Mesenchymal stem cell (in vitro differentiated cells and primary cell): ENCODE results near the gene SEMA3D.
A peak's percentile ranks its signal among the peaks of the same experiment; 100 is the strongest.

Experiments
- DNase-seq: peaks from one replicate; pipeline ENCODE4 v3.0.0-alpha.2; 2013
- H2AFZ ChIP-seq: one replicate; pipeline ENCODE4 v1.6.1; 2013; ENCODE audit warnings: low read depth, mild to moderate bottlenecking, control low read depth, inconsistent platforms, low read length, moderate library complexity
- H2AK5ac ChIP-seq: 2 replicates; pipeline ENCODE4 v1.6.1; 2013; ENCODE audit warnings: low read length, moderate library complexity, mild to moderate bottlenecking, inconsistent platforms; ENCODE audit not compliant: severe bottlenecking
- H2BK120ac ChIP-seq: one replicate; pipeline ENCODE4 v1.6.1; 2013; ENCODE audit warnings: low read depth, mild to moderate bottlenecking, inconsistent platforms, low read length, moderate library complexity
- H2BK12ac ChIP-seq, 2 experiments: one replicate each; pipeline ENCODE4 v1.6.1; 2013; ENCODE audit warnings: inconsistent platforms in 2 of 2, low read length in 2 of 2, mild to moderate bottlenecking in 2 of 2, moderate library complexity in 2 of 2, control low read depth in 1 of 2
- H2BK15ac ChIP-seq: one replicate; pipeline ENCODE4 v1.6.1; 2013; ENCODE audit warnings: mild to moderate bottlenecking, low read depth, inconsistent platforms; ENCODE audit not compliant: poor library complexity, severe bottlenecking
- H2BK5ac ChIP-seq: 2 replicates; pipeline ENCODE4 v1.6.1; 2013; ENCODE audit warnings: low read depth, mild to moderate bottlenecking, low read length, control low read depth, inconsistent platforms; ENCODE audit not compliant: poor library complexity, severe bottlenecking
- H3K14ac ChIP-seq, 2 experiments: one replicate each; pipeline ENCODE4 v1.6.1; 2013; ENCODE audit warnings: inconsistent platforms in 2 of 2, low read length in 2 of 2, control low read depth in 1 of 2, mild to moderate bottlenecking in 1 of 2, moderate library complexity in 1 of 2
- H3K18ac ChIP-seq, 2 experiments: one replicate each; pipeline ENCODE4 v1.6.1; 2013; ENCODE audit warnings: inconsistent platforms in 2 of 2, low read length in 2 of 2, control low read depth in 1 of 2, low read depth in 1 of 2, mild to moderate bottlenecking in 1 of 2
- H3K23ac ChIP-seq, 2 experiments: one replicate each; pipeline ENCODE4 v1.6.1; 2013; ENCODE audit warnings: inconsistent platforms in 2 of 2, low read length in 2 of 2, mild to moderate bottlenecking in 2 of 2, moderate library complexity in 2 of 2, control low read depth in 1 of 2
- H3K27ac ChIP-seq: 2 replicates; pipeline ENCODE4 v1.5.1; 2013; ENCODE audit warnings: mild to moderate bottlenecking, moderate library complexity, low read length, control low read depth, inconsistent platforms; ENCODE audit not compliant: poor library complexity, severe bottlenecking
- H3K27me3 ChIP-seq, 2 experiments: 2 replicates each; pipeline versions ENCODE4 v1.6.1 to v1.7.0; 2013; ENCODE audit warnings: low read length in 2 of 2, mild to moderate bottlenecking in 2 of 2, moderate library complexity in 2 of 2, control low read depth in 1 of 2, inconsistent platforms in 1 of 2; ENCODE audit not compliant: control insufficient read depth in 1 of 2, insufficient read depth in 1 of 2
- H3K36me3 ChIP-seq, 2 experiments: 2 replicates each; pipeline versions ENCODE4 v1.6.1 to v1.7.0; 2013; ENCODE audit warnings: low read length in 2 of 2, control low read depth in 1 of 2, inconsistent platforms in 1 of 2, low read depth in 1 of 2, mild to moderate bottlenecking in 1 of 2; ENCODE audit not compliant: insufficient read depth in 2 of 2, control insufficient read depth in 1 of 2
- H3K4ac ChIP-seq, 2 experiments: one replicate each; pipeline ENCODE4 v1.6.1; 2013; ENCODE audit warnings: inconsistent platforms in 2 of 2, low read length in 2 of 2, mild to moderate bottlenecking in 2 of 2, moderate library complexity in 2 of 2, control low read depth in 1 of 2, low read depth in 1 of 2
- H3K4me1 ChIP-seq: 2 replicates; pipeline ENCODE4 v1.6.1; 2013; ENCODE audit warnings: low read depth, low read length, control low read depth; ENCODE audit not compliant: control insufficient read depth, insufficient read depth
- H3K4me2 ChIP-seq: 2 replicates; pipeline ENCODE4 v1.6.1; 2013; ENCODE audit warnings: low read length, mild to moderate bottlenecking, inconsistent platforms; ENCODE audit not compliant: poor library complexity, severe bottlenecking
- H3K4me3 ChIP-seq, 2 experiments: 2 replicates each; pipeline versions ENCODE4 v1.5.1 to v1.7.0; 2013; ENCODE audit warnings: low read length in 2 of 2, mild to moderate bottlenecking in 2 of 2, control low read depth in 1 of 2, low read depth in 1 of 2; ENCODE audit not compliant: insufficient read depth in 1 of 2
- H3K79me1 ChIP-seq: replicated peaks from 2 replicates; pipeline ENCODE4 v1.6.1; 2013; ENCODE audit warnings: mild to moderate bottlenecking, control low read depth, low read length, inconsistent platforms; ENCODE audit not compliant: poor library complexity, severe bottlenecking
- H3K9ac ChIP-seq: 2 replicates; pipeline ENCODE4 v1.7.0; 2013; ENCODE audit warnings: mild to moderate bottlenecking, low read length, moderate library complexity
- H3K9me3 ChIP-seq: 2 replicates; pipeline ENCODE4 v1.7.0; 2013; ENCODE audit warnings: mild to moderate bottlenecking, low read length; ENCODE audit not compliant: control insufficient read depth
- H4K8ac ChIP-seq: one replicate; pipeline ENCODE4 v1.6.1; 2013; ENCODE audit warnings: inconsistent platforms, mild to moderate bottlenecking, low read length, moderate library complexity
- H4K91ac ChIP-seq: one replicate; pipeline ENCODE4 v1.6.1; 2013; ENCODE audit warnings: mild to moderate bottlenecking, low read length, inconsistent platforms
- WGBS: methylation state at CpG from one replicate; pipeline ENCODE4 v1.1.7; 2013; ENCODE audit warnings: mixed read lengths; 5-methylcytosine and 5-hydroxymethylcytosine counted together

The SEMA3D gene

DNA sequence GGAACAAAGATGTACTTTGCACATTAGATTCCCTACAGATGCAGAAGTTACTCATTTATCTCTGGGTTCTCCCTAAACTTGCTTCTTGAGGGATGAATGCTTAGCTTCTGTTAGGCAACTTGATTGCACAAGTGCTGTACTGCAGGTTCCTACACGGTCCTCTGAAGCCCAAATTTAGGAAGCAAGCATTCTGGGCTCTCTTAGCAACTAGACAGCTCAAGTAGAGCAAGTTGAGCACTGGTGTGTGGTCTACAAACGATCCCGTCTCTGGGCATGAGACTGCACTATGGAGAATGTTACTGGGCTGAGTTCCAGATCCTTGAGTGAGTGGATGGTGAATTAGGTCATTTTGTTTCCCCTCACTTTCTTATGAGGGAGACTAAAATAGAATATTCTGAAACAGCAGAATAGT, 14.3 kb downstream of the SEMA3D start:
- H3K9ac ChIP-seq, result peak overlapping the region; percentile 22
- no peak overlapping the region for H4K8ac ChIP-seq
- no peaks in the 10 kb centered on the region for H3K9me3 ChIP-seq
- H2AK5ac ChIP-seq, result no peak overlapping the region
- no peak overlapping the region for H3K18ac ChIP-seq
- H4K91ac ChIP-seq, result no peak overlapping the region
- peak overlapping the region; percentile 4 for H3K27ac ChIP-seq
- no peaks in the 10 kb centered on the region for H3K27me3 ChIP-seq
- H3K4ac ChIP-seq, result no peak overlapping the region
- no peak overlapping the region for H2AFZ ChIP-seq
- WGBS, result 59% methylated on average over 3 of the region's 3 CpGs
- no peak overlapping the region for H2BK5ac ChIP-seq
- no peaks in the 10 kb centered on the region for H3K36me3 ChIP-seq
- peak; percentile 61 for DNase-seq
- no peak overlapping the region for H3K4me3 ChIP-seq
- no peak overlapping the region for H2BK12ac ChIP-seq
- H3K79me1 ChIP-seq, result no peaks in the 10 kb centered on the region
- H2BK120ac ChIP-seq, result no peak overlapping the region
- H3K14ac ChIP-seq, result no peak overlapping the region
- no peak overlapping the region for H3K23ac ChIP-seq
- H3K4me1 ChIP-seq, result no peaks in the 10 kb centered on the region
- H2BK15ac ChIP-seq, result no peak overlapping the region
- no peak overlapping the region for H3K4me2 ChIP-seq

DNA sequence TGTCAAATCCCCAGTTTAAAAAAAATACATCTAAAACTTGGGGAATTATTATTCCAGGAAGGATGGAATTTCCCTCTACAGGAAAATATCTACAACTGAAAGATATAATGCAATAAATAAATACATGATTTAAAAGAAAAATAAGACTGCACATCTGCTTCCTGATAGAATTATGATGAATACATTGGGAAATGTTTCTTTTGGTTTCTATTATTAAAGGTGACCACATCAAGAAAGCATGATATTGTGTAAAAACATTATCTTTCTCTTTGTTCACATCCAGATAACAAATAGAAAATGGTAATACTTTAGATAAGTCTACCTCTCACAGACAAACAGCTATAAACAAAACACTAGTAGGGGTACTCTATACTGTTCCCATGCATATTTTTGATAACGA, 19.2 kb downstream of the SEMA3D start:
- Histone ChIP-seq H3K4me1 (no peaks in the 10 kb centered on the region), H4K8ac (no peak overlapping the region), H3K9me3 (no peaks in the 10 kb centered on the region), H3K14ac (no peak overlapping the region), H3K4ac (no peak overlapping the region), H3K23ac (no peak overlapping the region), H3K4me3 (no peak overlapping the region), H2BK5ac (no peak overlapping the region), H3K79me1 (no peaks in the 10 kb centered on the region), H2BK12ac (no peak overlapping the region), H2AFZ (no peak overlapping the region), H3K27me3 (no peaks in the 10 kb centered on the region), H3K9ac (no peak overlapping the region), H2AK5ac (no peak overlapping the region), H2BK120ac (no peak overlapping the region), H2BK15ac (no peak overlapping the region), H4K91ac (no peak overlapping the region), H3K18ac (no peak overlapping the region), H3K4me2 (no peak overlapping the region), H3K27ac (no peak overlapping the region), H3K36me3 (no peaks in the 10 kb centered on the region)
- no CpG with 5 or more reads among the region's 1 CpG for WGBS
- no peak for DNase-seq

DNA sequence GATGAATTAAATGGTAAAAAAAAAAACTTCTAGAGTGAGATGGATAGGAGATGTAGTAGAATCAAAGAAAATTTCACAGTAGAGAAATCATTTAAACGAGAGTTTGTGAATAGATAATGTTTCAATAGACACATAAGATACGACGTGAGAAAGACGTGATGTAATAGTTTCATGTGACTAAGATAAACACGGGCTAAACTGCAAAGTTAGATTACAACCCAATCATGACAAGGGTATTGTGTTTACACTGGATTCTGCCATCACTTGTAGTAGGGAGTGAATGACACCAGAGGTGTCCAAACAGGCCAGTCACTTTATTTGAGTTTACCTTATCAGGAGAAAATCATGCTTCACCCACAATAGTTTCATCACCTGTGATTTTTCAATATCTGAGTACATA, 21.6 kb downstream of the SEMA3D start:
- Histone ChIP-seq H2BK120ac (no peak overlapping the region), H3K9me3 (no peaks in the 10 kb centered on the region), H3K27me3 (no peaks in the 10 kb centered on the region), H3K36me3 (no peaks in the 10 kb centered on the region), H3K4me1 (peaks cover 2% of the 10 kb centered on the region), H2AK5ac (no peak overlapping the region), H3K4me3 (no peak overlapping the region), H3K4me2 (no peak overlapping the region), H3K4ac (no peak overlapping the region), H3K79me1 (no peaks in the 10 kb centered on the region), H3K18ac (no peak overlapping the region), H2BK5ac (no peak overlapping the region), H2AFZ (no peak overlapping the region), H3K23ac (no peak overlapping the region), H4K91ac (no peak overlapping the region), H2BK12ac (no peak overlapping the region), H3K14ac (no peak overlapping the region), H2BK15ac (no peak overlapping the region), H3K9ac (no peak overlapping the region), H4K8ac (no peak overlapping the region), H3K27ac (no peak overlapping the region)
- DNase-seq, result no peak
- WGBS, result 94% methylated on average over 5 of the region's 5 CpGs

DNA sequence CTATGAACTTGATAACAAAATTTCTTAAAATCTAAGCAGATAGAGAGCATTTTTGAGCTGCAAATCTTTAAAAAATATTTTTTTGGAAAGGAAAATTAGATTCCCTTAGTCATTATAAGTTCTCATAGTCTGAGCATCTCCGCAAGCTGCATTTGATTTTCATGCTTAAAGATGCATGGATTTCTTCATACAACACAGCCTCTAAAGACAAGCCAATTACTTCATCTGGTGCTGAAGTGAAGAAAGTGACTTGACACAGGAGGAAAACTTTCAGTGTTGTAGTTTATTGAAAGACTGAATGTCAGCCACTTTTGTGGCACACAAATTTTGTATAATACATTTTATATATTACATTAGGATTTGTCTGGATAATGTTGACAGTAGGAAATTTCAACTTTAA, 22.5 kb downstream of the SEMA3D start:
- Histone ChIP-seq H3K27me3 (no peaks in the 10 kb centered on the region), H2BK15ac (no peak overlapping the region), H3K4ac (no peak overlapping the region), H3K36me3 (no peaks in the 10 kb centered on the region), H2BK120ac (no peak overlapping the region), H3K4me1 (peaks cover 2% of the 10 kb centered on the region), H3K14ac (no peak overlapping the region), H3K23ac (no peak overlapping the region), H4K8ac (no peak overlapping the region), H2BK5ac (no peak overlapping the region), H3K9ac (no peak overlapping the region), H3K4me2 (no peak overlapping the region), H3K27ac (no peak overlapping the region), H3K9me3 (no peaks in the 10 kb centered on the region), H2AFZ (no peak overlapping the region), H2AK5ac (no peak overlapping the region), H3K4me3 (no peak overlapping the region), H3K18ac (no peak overlapping the region), H3K79me1 (no peaks in the 10 kb centered on the region), H4K91ac (no peak overlapping the region), H2BK12ac (no peak overlapping the region)
- WGBS, result no CpG with 5 or more reads among the region's 1 CpG
- no peak for DNase-seq
